ENCODE data around the gene TRPM1.
A peak's percentile ranks its signal among the peaks of the same experiment; 100 is the strongest.

TRPM1 gene

DNA sequence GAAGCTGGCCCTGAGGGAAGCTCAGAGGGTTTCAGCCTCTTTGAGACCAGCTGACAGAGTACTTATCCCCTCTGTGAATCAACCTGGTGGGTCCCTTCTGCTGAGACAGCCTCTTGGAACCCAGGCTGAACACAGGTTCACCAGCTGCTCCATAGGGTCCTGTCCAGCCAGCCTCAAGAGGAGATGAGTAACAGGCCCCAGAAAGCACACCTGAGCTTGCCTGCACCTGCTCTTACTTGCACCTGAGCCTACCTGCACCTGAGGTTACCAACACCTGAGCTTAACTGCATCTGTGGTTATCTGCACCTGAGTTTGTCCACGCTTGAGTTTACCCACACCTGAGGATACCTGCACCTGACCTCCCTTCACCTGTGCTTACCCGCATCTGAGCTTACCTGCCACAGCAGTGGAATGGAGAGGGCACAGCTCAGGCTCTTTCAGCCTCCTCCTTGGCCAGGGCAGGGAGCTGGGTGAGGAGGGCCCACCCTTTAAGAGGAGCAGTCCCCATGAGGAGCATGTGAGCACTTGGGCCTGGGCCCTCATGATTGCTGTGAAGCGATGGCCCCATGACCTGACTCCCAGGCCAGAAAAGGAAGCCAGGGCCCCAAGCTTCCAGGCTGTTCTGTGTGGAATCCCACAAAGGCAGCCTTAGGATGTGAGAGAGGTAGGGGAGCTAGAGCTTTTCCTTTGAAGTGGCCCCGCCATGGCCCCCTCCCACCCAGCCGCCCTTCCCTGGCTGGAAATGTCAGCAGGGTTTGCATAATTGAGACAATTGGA, at the start of gene TRPM1:
TRPM1 (minus strand) TSS at position 464 of the 777 bp plus-strand sequence. CDS start 20,370 bp downstream, outside the sequence.
- no peak for DNase-seq

- DNase-seq = no peak
These were observed 49.3 kb upstream of the TRPM1 start for GRCh38 chr15:31150732-31151231.

DNA sequence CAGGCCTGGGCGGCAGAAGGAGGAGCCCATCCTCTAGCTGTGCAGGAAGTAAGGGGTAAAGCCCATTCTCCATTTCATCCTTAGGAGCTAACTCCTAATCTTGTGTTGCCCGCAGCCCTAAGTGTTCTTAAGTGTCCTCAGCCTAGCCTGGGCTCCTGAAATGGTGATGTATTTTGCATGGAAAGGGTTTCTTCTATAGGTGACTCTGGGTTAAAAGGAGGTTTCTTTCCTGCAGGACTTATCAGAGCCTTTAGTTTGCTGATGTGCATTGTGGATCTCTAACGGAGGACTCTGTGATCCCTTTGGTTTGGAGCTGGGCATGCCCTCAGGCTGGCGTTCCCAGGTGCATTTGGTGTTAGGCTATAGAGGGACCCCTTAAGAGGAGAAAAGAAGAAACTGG, 48.5 kb upstream of the TRPM1 start:
- no peak for DNase-seq

- DNase-seq = no peak
These were observed 47.6 kb upstream of the TRPM1 start for GRCh38 chr15:31149088-31149505.

- DNase-seq = no peak
These were observed 47.0 kb upstream of the TRPM1 start for GRCh38 chr15:31148297-31149087.

DNA sequence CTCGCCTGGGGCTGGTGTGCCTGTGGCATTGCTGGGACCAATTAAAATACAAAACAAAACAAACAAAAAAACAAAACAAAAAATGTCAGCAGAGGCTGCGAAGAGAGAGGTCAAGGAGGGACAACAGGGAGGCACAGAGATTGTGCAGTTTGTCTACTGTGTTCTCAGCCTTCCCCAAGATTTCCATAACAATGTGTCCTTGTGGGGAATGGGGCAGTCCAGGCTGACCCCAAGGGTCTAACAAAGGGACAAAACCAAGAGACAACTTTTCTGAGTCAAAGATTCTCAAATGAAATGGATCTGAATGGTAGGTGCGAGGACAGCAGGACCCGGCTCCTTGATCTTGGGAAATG, 46.4 kb upstream of the TRPM1 start:
- DNase-seq = no peak

DNA sequence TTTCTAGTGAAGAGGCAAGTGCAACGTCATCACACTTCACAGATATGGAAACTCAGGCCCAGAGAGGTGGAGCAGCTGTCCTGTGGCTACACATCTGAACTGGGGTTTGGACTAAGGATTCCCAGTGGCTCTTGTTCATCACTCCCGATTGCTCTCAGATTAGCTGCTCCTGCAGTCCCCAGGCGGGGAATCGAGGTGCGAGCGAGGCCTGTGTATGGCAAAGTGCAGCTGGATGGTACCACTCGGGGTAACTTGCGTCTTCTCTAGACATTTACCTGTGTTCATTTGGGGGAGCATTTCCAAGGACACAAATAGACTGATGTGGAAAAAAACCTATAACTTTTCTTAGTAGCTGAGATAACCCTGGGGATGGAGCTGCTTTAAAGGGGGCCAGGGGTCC, 45.9 kb upstream of the TRPM1 start:
- DNase-seq = no peak

DNA sequence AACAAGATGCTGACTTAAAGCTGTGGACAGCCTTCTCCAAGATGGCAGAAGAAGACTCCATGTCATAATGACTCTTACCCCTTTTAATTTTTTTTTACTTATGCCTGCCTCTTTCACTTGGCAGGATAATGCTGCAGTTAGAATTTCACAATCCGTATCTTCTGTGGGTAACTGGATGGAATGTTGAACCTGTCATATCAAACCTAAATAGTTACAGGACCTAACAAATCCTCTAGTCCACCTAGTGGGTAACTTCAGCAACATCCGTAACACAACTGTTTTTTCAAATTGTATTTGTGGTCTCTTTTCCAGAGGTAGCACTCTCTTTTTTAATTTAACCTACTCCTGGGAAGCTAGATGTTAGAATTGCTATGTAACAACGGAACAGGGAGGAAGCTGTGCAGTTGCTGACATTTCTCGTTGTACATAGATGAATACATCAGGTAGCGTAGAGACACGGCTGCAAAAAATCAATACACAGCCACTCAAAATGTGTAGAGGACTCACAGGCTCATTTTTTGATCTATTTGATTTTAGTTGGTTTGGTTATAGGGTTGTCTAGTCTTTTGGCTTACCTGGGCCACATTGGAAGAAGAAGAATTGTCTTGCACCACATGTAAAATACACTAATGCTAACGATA, 43.9 kb upstream of the TRPM1 start:
- peak in 1 of 2 experiments; percentile 1 for DNase-seq

DNA sequence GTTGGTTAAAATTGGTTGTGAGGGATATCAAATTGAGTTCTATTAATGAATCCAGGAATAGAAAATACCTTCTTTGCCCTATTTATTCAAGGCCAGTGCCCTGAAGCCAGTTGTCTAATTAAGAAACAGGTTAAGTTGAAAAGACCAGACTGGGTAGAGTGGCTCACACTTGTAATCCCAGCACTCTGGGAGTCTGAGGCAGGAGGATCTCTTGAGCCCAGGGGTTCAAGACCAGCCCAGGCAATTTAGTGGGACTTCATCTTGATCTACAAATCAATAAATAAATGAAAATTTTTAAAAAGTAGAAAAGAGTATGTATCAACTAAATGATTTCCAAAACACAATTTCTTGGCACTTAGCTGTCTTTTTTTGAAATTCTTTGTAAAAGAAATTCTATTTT, 40.3 kb upstream of the TRPM1 start:
- no peak for DNase-seq

- DNase-seq = no peak
These were observed 35.2 kb upstream of the TRPM1 start for GRCh38 chr15:31136607-31137328.

DNA sequence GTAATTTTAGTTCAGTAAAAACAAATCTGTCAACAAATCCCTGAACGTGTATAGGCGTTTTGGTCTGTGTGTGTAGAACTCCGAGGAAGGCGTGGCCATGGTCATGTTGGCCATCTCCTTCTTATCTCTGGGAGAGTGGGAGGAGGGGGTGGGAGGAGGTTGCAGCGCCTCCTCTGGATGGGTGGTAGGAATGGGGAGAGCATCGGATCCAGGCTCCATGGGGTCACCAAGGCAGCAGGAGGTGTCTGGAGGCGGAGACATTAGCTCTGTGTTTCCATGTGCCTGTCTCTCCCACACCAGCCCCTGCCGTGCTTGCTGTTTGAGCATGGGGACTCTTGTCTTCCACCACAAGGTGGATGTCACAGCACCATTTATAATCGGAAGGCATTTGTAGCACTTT, 34.5 kb upstream of the TRPM1 start:
- DNase-seq = no peak

GRCh38 chr15:31135523-31135922, 34.0 kb upstream of the TRPM1 start:
- DNase-seq = no peak

GRCh38 chr15:31133890-31134289, 32.4 kb upstream of the TRPM1 start:
- no peak for DNase-seq

- DNase-seq = no peak
These were observed 30.4 kb upstream of the TRPM1 start for GRCh38 chr15:31131853-31132375.

- DNase-seq = no peak
These were observed 29.2 kb upstream of the TRPM1 start for GRCh38 chr15:31130576-31131237.

DNA sequence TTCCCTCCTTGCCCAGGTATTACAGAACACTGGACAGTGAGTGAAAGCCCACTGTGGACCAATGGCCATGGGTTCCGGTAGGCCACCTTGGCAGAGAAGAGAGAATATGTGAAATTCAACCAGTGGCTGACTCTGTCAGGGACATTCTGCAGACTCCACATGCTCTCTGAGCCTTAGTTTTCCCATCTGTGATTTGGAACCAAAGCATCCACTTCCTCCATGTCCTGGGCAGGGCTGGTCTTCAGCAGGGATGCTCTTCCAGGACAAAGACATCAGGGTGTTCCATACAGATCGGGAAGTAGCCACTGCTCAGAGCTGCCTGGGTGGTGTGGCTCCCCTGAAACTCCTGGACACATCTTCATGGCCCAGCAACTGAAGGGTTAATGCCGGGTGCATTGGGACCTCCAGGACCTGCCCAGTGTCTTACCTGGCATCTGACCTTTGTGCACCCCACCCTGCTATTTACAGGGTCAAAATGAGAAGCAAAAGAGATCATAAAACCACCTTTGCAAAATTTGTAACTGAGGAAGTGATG, 28.3 kb upstream of the TRPM1 start:
- no peak for DNase-seq

DNA sequence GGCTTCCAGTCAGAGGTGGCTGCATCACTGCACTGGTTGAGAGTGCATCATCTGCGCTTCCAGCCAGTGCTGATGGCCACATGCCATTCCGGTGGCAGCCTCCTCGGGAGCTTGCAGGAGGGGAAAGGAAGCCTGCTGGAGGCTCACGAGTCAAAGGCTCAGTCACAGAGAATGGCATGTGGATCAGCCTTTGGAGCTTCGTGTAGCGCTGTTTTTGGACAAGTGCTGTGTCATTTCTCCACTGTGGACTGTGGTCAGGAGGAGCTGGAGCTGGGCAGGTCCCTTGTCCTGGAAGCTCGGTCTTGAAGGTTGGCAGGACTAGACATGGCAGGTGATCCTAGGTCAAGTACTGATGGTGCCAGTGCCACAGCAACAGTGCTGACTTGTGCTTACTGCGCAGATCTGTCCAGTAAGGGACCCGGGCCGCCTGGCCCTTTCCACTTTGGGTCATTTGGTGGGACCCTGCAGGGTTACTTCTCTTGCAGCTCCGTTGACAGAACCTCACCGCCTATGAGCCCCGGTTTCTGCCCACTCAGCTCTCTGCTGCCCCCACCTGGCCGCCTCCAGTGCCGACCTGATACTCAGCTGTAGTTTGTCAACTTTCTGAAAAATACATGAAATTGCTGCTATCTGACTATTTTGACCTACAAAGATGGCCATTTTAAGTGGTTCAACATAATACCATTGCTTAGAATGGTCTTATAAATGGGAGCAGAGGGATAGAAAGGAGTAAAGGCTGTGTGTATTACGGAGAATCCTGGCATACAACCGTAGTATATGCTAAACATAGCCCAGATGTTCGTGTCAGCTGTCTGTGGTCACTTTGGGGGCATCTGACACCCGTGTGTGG, 27.6 kb upstream of the TRPM1 start:
- DNase-seq = peak; percentile 38 to 51

GRCh38 chr15:31128477-31128876, 27.0 kb upstream of the TRPM1 start:
- DNase-seq = no peak

DNA sequence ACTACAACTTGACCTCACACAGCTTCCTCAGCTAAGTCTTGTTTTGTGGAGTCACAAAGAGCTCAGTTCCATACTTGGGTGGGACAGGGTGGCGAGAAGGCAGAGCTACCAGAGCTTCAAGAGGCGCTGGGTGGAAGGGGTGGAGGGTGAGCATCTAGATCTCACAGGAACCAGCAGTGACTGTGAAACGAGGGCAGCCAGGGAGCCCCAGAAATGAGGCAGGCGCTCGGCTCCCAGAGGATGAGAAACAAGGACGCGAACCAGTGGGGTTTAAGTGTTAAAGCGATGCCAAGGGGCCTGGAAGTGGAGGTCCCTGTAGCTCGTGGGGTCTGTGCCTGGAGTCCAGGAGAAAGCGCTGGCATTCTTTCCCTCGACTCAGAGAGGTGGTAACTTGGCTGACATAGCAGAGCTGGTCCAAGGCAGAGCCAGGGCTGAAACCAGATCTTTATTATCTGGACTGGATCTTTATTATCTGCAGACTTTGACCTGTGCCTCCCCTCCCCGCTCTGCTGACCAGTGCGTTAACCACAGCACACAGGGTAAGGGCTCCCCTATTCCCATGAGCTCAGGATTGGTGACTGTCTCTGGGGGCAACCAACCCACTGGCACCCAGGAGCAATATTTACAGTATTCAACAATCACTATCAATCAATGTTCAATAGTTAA, 26.2 kb upstream of the TRPM1 start:
- DNase-seq = no peak

GRCh38 chr15:31125061-31125460, 23.5 kb upstream of the TRPM1 start:
- DNase-seq = no peak
